GM18499 (cell line): ENCODE measurements around the gene SECISBP2.

Experiments
- ATAC-seq: cut with Tn5 transposase; IDR thresholded peaks from one replicate; pipeline ENCODE4 v1.9.1; 2021; ENCODE audit warnings: moderate number of reproducible peaks; ENCODE audit not compliant: insufficient read depth, unreplicated experiment

SECISBP2 gene

GRCh38 chr9:89398621-89399020, 80.3 kb downstream of the SECISBP2 start:
- no peak for ATAC-seq

DNA sequence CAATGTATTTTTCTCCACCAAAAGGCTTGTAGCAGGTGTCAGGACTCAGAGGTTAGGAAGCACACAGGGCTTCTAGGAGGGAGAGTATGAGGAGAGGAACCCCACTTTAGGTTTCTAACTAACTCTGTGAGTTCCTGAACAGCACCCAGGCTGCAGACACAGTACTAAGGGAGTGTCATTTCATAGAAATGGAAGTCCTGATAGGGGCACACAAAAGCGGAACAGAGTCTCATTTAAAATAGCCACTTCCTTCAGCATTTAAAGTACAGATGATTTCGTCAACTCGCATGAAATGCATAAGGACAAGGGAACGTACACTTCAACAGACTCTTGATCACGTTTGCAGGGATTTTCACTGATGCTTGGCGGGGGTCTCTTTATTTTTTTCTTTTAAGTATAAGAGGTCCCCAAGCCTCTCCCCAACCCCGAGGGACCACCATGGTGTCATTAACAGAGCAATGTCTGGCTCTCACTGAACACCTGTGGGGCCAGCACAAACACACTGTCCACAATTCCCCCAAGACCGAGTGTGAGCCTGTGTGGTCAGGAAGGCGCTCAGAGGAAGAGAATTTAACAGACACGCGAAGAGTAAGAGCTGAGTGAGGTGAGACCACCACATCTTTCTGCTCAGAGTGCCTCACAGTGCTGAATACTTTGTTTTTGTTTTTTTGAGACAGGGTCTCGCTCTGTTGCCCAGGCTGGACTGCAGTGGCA, 82.3 kb downstream of the SECISBP2 start:
- ATAC-seq: peak; percentile 56

- no peak for ATAC-seq
These were observed 84.6 kb downstream of the SECISBP2 start for GRCh38 chr9:89402695-89403427.

DNA sequence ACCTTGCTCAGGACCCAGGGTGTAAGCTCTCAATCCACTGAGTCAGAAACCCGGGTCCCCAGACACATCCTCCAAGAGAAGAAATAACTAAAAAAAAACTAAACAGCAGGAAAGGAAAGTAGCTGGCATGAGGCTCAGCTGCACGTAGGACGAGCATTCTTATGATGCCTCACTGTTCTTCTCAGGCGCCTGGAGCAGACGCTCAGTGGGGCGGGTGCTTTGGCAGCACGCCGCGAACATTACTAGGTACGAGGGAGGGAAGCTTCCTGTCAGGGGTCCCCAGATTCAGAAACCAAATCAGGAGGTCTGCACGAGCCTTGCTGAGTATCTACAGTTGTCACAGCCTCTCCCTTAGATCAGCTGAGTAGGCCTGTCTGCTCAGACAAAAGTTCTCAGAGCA, 85.8 kb downstream of the SECISBP2 start:
- ATAC-seq: no peak

DNA sequence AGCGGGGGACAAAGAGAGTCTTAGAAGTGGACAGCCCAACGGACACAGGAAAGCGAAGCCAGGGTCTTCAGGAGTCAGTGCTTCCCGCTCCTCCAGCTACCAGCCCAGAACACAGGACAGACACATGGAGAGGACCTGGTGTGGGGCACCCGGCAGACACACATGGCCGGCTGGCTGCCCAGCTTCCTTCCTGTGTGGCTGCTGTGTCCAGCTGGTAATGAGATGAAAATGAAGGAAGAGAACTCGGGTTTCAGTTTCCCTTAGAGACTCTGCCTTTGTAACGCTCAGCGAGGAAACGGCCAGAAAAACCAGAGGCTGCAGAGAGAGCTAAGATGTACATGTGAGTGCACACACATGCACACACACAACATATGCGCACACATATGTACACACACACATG, 87.5 kb downstream of the SECISBP2 start:
- no peak for ATAC-seq

DNA sequence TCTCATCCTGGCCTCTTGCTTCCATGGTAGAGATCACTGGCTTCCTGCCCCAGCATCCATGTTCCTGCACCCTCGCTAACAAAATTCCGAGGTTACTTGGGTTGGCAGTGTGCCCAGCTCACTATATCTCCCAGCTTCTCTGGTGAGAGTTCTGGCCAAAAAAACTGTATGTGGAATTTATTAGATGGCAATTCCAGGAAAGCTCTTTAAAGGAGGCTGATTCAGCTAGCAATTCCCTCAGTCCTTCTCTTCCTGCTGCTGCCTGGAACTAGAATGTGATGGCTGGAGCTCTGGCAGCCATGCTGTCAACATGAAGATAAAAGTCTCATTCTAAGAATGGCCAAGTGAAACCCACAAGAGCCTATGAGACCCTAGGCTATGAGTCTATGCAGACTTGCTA, 88.8 kb downstream of the SECISBP2 start:
- ATAC-seq: no peak

DNA sequence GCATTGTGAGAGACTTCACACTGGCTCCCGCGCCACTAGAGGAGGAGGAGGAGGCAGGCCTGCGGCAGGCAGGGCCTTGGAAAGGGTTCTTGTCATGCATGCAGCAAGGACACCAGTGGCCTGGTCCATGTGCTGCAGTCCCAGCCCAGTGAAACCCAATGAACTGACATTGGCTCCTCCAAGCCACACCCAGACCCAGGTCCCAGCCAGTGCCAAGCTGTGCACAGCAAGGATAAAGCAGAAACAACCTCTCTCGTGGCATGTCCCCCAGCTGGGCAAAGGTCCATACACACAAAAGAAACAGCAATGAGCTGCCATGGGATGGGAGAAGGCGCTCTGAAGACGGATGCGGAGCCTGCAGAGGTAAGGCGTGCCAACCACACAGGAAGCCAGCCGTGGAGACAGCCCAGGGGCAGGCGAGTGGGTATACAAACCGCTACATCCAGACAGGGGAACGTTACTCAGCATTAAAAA, 90.4 kb downstream of the SECISBP2 start:
- ATAC-seq: no peak
